CD4-positive, CD25-positive, alpha-beta regulatory T cell (primary cell): ENCODE measurements around the gene CLDN10. TPM values are rescaled to one million over a fixed set of nuclear protein-coding genes. Genes with fewer than 3 reads are reported as not detected.
"Not testable (repeated sequence)": the region's sequence is repeated elsewhere in the genome, so short reads cannot be mapped to it uniquely, and the experiment has no call there.

Source experiments
- ATAC-seq, 2 donors: fragments of 150-1000 bp; cut with Tn5 transposase; one replicate each; pipeline ENCODE4 v1.10.0; 2021; ENCODE audit warnings: low read depth in 2 of 2, moderate number of reproducible peaks in 2 of 2, moderate library complexity in 1 of 2
- DNase-seq, 3 donors: peaks; one replicate each; pipeline versions ENCODE4 v3.0.0 to v3.0.0-alpha.2; 2012 to 2022; ENCODE audit warnings: mixed read lengths in 1 of 3
- H3K27ac ChIP-seq: one replicate; pipeline ENCODE4 v1.7.0; 2013; ENCODE audit warnings: mild to moderate bottlenecking, low read length; ENCODE audit not compliant: insufficient read depth, poor library complexity, severe bottlenecking
- H3K27me3 ChIP-seq: one replicate; pipeline ENCODE4 v1.7.0; 2013; ENCODE audit warnings: low read length; ENCODE audit not compliant: control insufficient read depth, insufficient read depth
- H3K36me3 ChIP-seq: one replicate; pipeline ENCODE4 v1.7.0; 2013; ENCODE audit warnings: mild to moderate bottlenecking, low read length, moderate library complexity; ENCODE audit not compliant: control insufficient read depth, insufficient read depth
- H3K4me1 ChIP-seq: 2 replicates; pipeline ENCODE4 v1.7.0; 2013; ENCODE audit warnings: mild to moderate bottlenecking, low read length; ENCODE audit not compliant: insufficient read depth, control insufficient read depth, poor library complexity, severe bottlenecking
- H3K4me3 ChIP-seq: one replicate; pipeline ENCODE4 v1.7.0; 2013; ENCODE audit warnings: low read depth, mild to moderate bottlenecking, low read length, moderate library complexity
- H3K9me3 ChIP-seq, 2 experiments: 1 replicate in 1 of 2; 2 replicates in 1 of 2; pipeline ENCODE4 v1.7.0; 2013; ENCODE audit warnings: low read length in 2 of 2, mild to moderate bottlenecking in 1 of 2, moderate library complexity in 1 of 2; ENCODE audit not compliant: control insufficient read depth in 2 of 2
- H3K27ac Mint-ChIP-seq, 3 donors: one replicate each; pipeline ENCODE4 v1.8.0; 2020 to 2022; ENCODE audit warnings: mild to moderate bottlenecking in 3 of 3, mixed read lengths in 3 of 3, moderate library complexity in 2 of 3
- H3K27me3 Mint-ChIP-seq: one replicate; pipeline ENCODE4 v1.8.0; 2022; ENCODE audit warnings: mild to moderate bottlenecking, mixed read lengths
- H3K36me3 Mint-ChIP-seq: one replicate; pipeline ENCODE4 v1.8.0; 2020; ENCODE audit warnings: mixed read lengths
- H3K4me1 Mint-ChIP-seq, 4 donors: one replicate each; pipeline ENCODE4 v1.8.0; 2020 to 2022; ENCODE audit warnings: mixed read lengths in 4 of 4, mild to moderate bottlenecking in 1 of 4
- H3K4me3 Mint-ChIP-seq, 4 donors: one replicate each; pipeline ENCODE4 v1.8.0; 2020 to 2022; ENCODE audit warnings: mild to moderate bottlenecking in 4 of 4, mixed read lengths in 4 of 4, moderate library complexity in 3 of 4
- H3K9me3 Mint-ChIP-seq, 7 donors: one replicate each; pipeline ENCODE4 v1.8.0; 2020 to 2022; ENCODE audit warnings: mixed read lengths in 7 of 7, mild to moderate bottlenecking in 3 of 7, moderate library complexity in 2 of 7
- polyA plus RNA-seq, 4 donors: library from polyadenylated mRNA; unstranded; fragments of 300-500 nt; fragmentation: Illumina TruSeq; gene quantifications; one replicate each; pipeline ENCODE4 v1.2.3, GENCODE V29; 2021
- total RNA-seq: library from RNA; stranded (reverse); gene quantifications from one replicate; pipeline ENCODE4 v1.2.3, GENCODE V29; 2022

CLDN10 gene
- total and polyA plus RNA-seq, 5 donors from 2014 or later, result not detected

- Mint-ChIP-seq H3K27me3 (peaks cover 17% of the 10 kb centered on the region), H3K36me3 (peaks cover 3% of the 10 kb centered on the region), H3K4me3 (no peak overlapping the region), H3K4me1 (no peaks in the 10 kb centered on the region), H3K9me3 (peaks cover 0 to 3% (median 0%) of the 10 kb centered on the region in 7 donors), H3K27ac (no peak overlapping the region)
- H3K36me3 ChIP-seq, result no peaks in the 10 kb centered on the region
- H3K27me3 ChIP-seq, result peaks cover 8% of the 10 kb centered on the region
- H3K27ac ChIP-seq, result no peak overlapping the region
- H3K4me1 ChIP-seq, result no peaks in the 10 kb centered on the region
- ATAC-seq (no peak), DNase-seq (no peak)
- H3K9me3 ChIP-seq, result no peaks in the 10 kb centered on the region
- no peak overlapping the region for H3K4me3 ChIP-seq
Observed at GRCh38 chr13:95560387-95560786, 7.9 kb downstream of the CLDN10 start.

- Mint-ChIP-seq H3K9me3 (peaks cover 0 to 13% (median 3%) of the 10 kb centered on the region in 7 donors), H3K4me1 (no peaks in the 10 kb centered on the region), H3K36me3 (no peaks in the 10 kb centered on the region), H3K4me3 (no peak overlapping the region), H3K27me3 (peaks cover 10% of the 10 kb centered on the region), H3K27ac (no peak overlapping the region)
- ATAC-seq (no peak), DNase-seq (no peak)
- Histone ChIP-seq H3K27me3 (no peaks in the 10 kb centered on the region), H3K4me3 (no peak overlapping the region), H3K27ac (no peak overlapping the region), H3K9me3 (no peaks in the 10 kb centered on the region), H3K36me3 (no peaks in the 10 kb centered on the region), H3K4me1 (no peaks in the 10 kb centered on the region)
Observed at GRCh38 chr13:95564091-95564490, 11.6 kb downstream of the CLDN10 start.

GRCh38 chr13:95564733-95565291 is 12.3 kb downstream of the CLDN10 start:
- Histone ChIP-seq H3K4me3 (no peak overlapping the region), H3K36me3 (no peaks in the 10 kb centered on the region), H3K27ac (no peak overlapping the region), H3K9me3 (no peaks in the 10 kb centered on the region), H3K4me1 (no peaks in the 10 kb centered on the region), H3K27me3 (no peaks in the 10 kb centered on the region)
- no peak for DNase-seq
- no peak overlapping the region for H3K27ac Mint-ChIP-seq
- H3K27me3 Mint-ChIP-seq, result peaks cover 6% of the 10 kb centered on the region
- H3K36me3 Mint-ChIP-seq, result no peaks in the 10 kb centered on the region
- ATAC-seq, result no peak
- no peak overlapping the region for H3K4me3 Mint-ChIP-seq
- H3K9me3 Mint-ChIP-seq, result peaks cover 0 to 13% (median 3%) of the 10 kb centered on the region in 7 donors
- H3K4me1 Mint-ChIP-seq, result no peaks in the 10 kb centered on the region

- H3K9me3 Mint-ChIP-seq, result peaks cover 0 to 13% (median 2%) of the 10 kb centered on the region in 7 donors
- not testable (repeated sequence) for H3K4me1 Mint-ChIP-seq, H3K4me1 ChIP-seq, H3K4me3 ChIP-seq, H3K27me3 Mint-ChIP-seq, H3K27me3 ChIP-seq, H3K27ac ChIP-seq, ATAC-seq, H3K4me3 Mint-ChIP-seq, H3K9me3 ChIP-seq, H3K36me3 Mint-ChIP-seq, DNase-seq, H3K27ac Mint-ChIP-seq, H3K36me3 ChIP-seq
Observed at GRCh38 chr13:95565758-95566157, 13.2 kb downstream of the CLDN10 start.

- H3K27me3 Mint-ChIP-seq, result peaks cover 6% of the 10 kb centered on the region
- H3K9me3 ChIP-seq, result no peaks in the 10 kb centered on the region
- ATAC-seq (no peak), DNase-seq (no peak)
- H3K27me3 ChIP-seq, result no peaks in the 10 kb centered on the region
- H3K27ac ChIP-seq, result no peak overlapping the region
- H3K4me3 Mint-ChIP-seq, result no peak overlapping the region
- peaks cover 0 to 13% (median 3%) of the 10 kb centered on the region in 7 donors for H3K9me3 Mint-ChIP-seq
- H3K27ac Mint-ChIP-seq, result no peak overlapping the region
- H3K4me1 ChIP-seq, result no peaks in the 10 kb centered on the region
- H3K36me3 ChIP-seq, result no peaks in the 10 kb centered on the region
- no peaks in the 10 kb centered on the region for H3K36me3 Mint-ChIP-seq
- H3K4me3 ChIP-seq, result no peak overlapping the region
- no peaks in the 10 kb centered on the region for H3K4me1 Mint-ChIP-seq
Observed at GRCh38 chr13:95568131-95568530, 15.6 kb downstream of the CLDN10 start.

- peaks cover 0 to 16% (median 3%) of the 10 kb centered on the region in 7 donors for H3K9me3 Mint-ChIP-seq
- Histone ChIP-seq H3K27me3 (no peaks in the 10 kb centered on the region), H3K27ac (no peak overlapping the region), H3K4me1 (no peaks in the 10 kb centered on the region), H3K36me3 (no peaks in the 10 kb centered on the region), H3K4me3 (no peak overlapping the region), H3K9me3 (no peaks in the 10 kb centered on the region)
- H3K36me3 Mint-ChIP-seq, result no peaks in the 10 kb centered on the region
- peaks cover 6% of the 10 kb centered on the region for H3K27me3 Mint-ChIP-seq
- DNase-seq (no peak), ATAC-seq (no peak)
- no peak overlapping the region for H3K4me3 Mint-ChIP-seq
- H3K27ac Mint-ChIP-seq, result no peak overlapping the region
- H3K4me1 Mint-ChIP-seq, result no peaks in the 10 kb centered on the region
Observed at GRCh38 chr13:95570016-95570415, 17.5 kb downstream of the CLDN10 start.

GRCh38 chr13:95571941-95572340 is 19.4 kb downstream of the CLDN10 start:
- peaks cover 0 to 11% (median 3%) of the 10 kb centered on the region in 7 donors for H3K9me3 Mint-ChIP-seq
- H3K9me3 ChIP-seq, result no peaks in the 10 kb centered on the region
- DNase-seq (no peak), ATAC-seq (no peak)
- no peak overlapping the region for H3K4me3 ChIP-seq
- H3K4me3 Mint-ChIP-seq, result no peak overlapping the region
- H3K27me3 Mint-ChIP-seq, result peaks cover 5% of the 10 kb centered on the region
- H3K27ac ChIP-seq, result no peak overlapping the region
- H3K27ac Mint-ChIP-seq, result no peak overlapping the region
- H3K36me3 ChIP-seq, result no peaks in the 10 kb centered on the region
- H3K4me1 Mint-ChIP-seq, result no peaks in the 10 kb centered on the region
- no peaks in the 10 kb centered on the region for H3K27me3 ChIP-seq
- no peaks in the 10 kb centered on the region for H3K36me3 Mint-ChIP-seq
- H3K4me1 ChIP-seq, result no peaks in the 10 kb centered on the region

- Mint-ChIP-seq H3K9me3 (peaks cover 0 to 3% (median 1%) of the 10 kb centered on the region in 7 donors), H3K27me3 (peaks cover 5% of the 10 kb centered on the region), H3K4me1 (no peaks in the 10 kb centered on the region), H3K36me3 (no peaks in the 10 kb centered on the region), H3K27ac (no peak overlapping the region), H3K4me3 (no peak overlapping the region)
- ATAC-seq, result no peak
- Histone ChIP-seq H3K27ac (no peak overlapping the region), H3K4me1 (no peaks in the 10 kb centered on the region), H3K36me3 (no peaks in the 10 kb centered on the region), H3K27me3 (no peaks in the 10 kb centered on the region), H3K9me3 (no peaks in the 10 kb centered on the region), H3K4me3 (no peak overlapping the region)
- no peak for DNase-seq
Observed at GRCh38 chr13:95573221-95573620, 20.7 kb downstream of the CLDN10 start.
